CD4-positive, alpha-beta T cell (primary cell): ENCODE data around the gene KRT76. TPM values are rescaled to one million over a fixed set of nuclear protein-coding genes. Genes with fewer than 3 reads are reported as not detected.

Experiments used
- ATAC-seq: fragments of 200-7000 bp; cut with Tn5 transposase; one replicate; pipeline ENCODE4 v1.10.0; 2022; ENCODE audit warnings: mild to moderate bottlenecking; ENCODE audit not compliant: poor library complexity
- CTCF ChIA-PET: fragments of 350-600 bp; sonication (Branson Sonifier 250); formaldehyde crosslinking; loops from one replicate; lab custom pipeline; 2021; ENCODE audit warnings: antibody characterized with exemption, inconsistent platforms; lab: Charles Lee
- POLR2A ChIA-PET: fragments of 350-600 bp; sonication (Branson Sonifier 250); formaldehyde crosslinking; loops from one replicate; lab custom pipeline; 2021; ENCODE audit warnings: antibody characterized with exemption, inconsistent platforms; lab: Charles Lee
- DNase-seq, 14 experiments: peaks; one replicate each; pipeline ENCODE4 v3.0.0-alpha.2; 2013 to 2020; ENCODE audit warnings: mixed read lengths in 2 of 14
- H3K27ac ChIP-seq, 2 donors: one replicate each; pipeline versions ENCODE4 v1.5.1 to v1.7.0; 2013; ENCODE audit warnings: low read length in 2 of 2, low read depth in 1 of 2, mild to moderate bottlenecking in 1 of 2
- H3K27me3 ChIP-seq, 2 experiments: 1 replicate in 1 of 2; 2 replicates in 1 of 2; pipeline versions ENCODE4 v1.6.1 to v1.7.0; 2013; ENCODE audit warnings: low read length in 2 of 2, control low read depth in 1 of 2, mild to moderate bottlenecking in 1 of 2, moderate library complexity in 1 of 2; ENCODE audit not compliant: insufficient read depth in 2 of 2, control insufficient read depth in 1 of 2
- H3K36me3 ChIP-seq: one replicate; pipeline ENCODE4 v1.6.1; 2013; ENCODE audit warnings: low read length, control low read depth; ENCODE audit not compliant: insufficient read depth
- H3K4me1 ChIP-seq: one replicate; pipeline ENCODE4 v1.6.1; 2013; ENCODE audit warnings: low read length, control low read depth; ENCODE audit not compliant: insufficient read depth
- H3K4me3 ChIP-seq: one replicate; pipeline ENCODE4 v1.5.1; 2013; ENCODE audit warnings: mild to moderate bottlenecking, low read length, moderate library complexity
- H3K9me3 ChIP-seq, 2 experiments: 1 replicate in 1 of 2; 2 replicates in 1 of 2; pipeline versions ENCODE4 v1.6.1 to v1.7.0; 2013; ENCODE audit warnings: low read length in 2 of 2, mild to moderate bottlenecking in 2 of 2, control low read depth in 1 of 2, moderate library complexity in 1 of 2; ENCODE audit not compliant: control insufficient read depth in 1 of 2, insufficient read depth in 1 of 2
- H3K27ac Mint-ChIP-seq: one replicate; pipeline ENCODE4 v1.8.0; 2020; ENCODE audit warnings: mixed read lengths
- H3K27me3 Mint-ChIP-seq: one replicate; pipeline ENCODE4 v1.8.0; 2021; ENCODE audit warnings: mixed read lengths
- H3K36me3 Mint-ChIP-seq: one replicate; pipeline ENCODE4 v1.8.0; 2021; ENCODE audit warnings: low read depth, mixed read lengths
- H3K4me1 Mint-ChIP-seq: one replicate; pipeline ENCODE4 v1.8.0; 2021; ENCODE audit warnings: low read depth, mixed read lengths
- H3K4me3 Mint-ChIP-seq: one replicate; pipeline ENCODE4 v1.8.0; 2020; ENCODE audit warnings: mild to moderate bottlenecking, mixed read lengths
- H3K9me3 Mint-ChIP-seq: one replicate; pipeline ENCODE4 v1.8.0; 2020; ENCODE audit warnings: mixed read lengths
- intact Hi-C, 2 experiments: fragments of 100-400 bp; cut with DNase I in 1 of 2; cut with micrococcal nuclease in 1 of 2; formaldehyde crosslinking; loops; one replicate each; pipeline versions ENCODE4 v1.15.1 to v1.9.0; 2023 to 2025; cut with DNase I, micrococcal nuclease
- total RNA-seq, 174 experiments: library from RNA in 2 of 174; stranded (reverse) in 2 of 174; gene quantifications; one replicate each; pipeline ENCODE4 v1.2.3 and lab custom pipeline; 2021 to 2026
- TF ChIP-seq, protein P1 (sequence below): fragments of 200-600 bp; IDR thresholded peaks from one replicate; pipeline ENCODE4 v1.8.0; 2022; ENCODE audit warnings: antibody characterized with exemption, mild to moderate bottlenecking

KRT76 gene
- total RNA-seq, 2 experiments from 2014 or later: not detected

DNA sequence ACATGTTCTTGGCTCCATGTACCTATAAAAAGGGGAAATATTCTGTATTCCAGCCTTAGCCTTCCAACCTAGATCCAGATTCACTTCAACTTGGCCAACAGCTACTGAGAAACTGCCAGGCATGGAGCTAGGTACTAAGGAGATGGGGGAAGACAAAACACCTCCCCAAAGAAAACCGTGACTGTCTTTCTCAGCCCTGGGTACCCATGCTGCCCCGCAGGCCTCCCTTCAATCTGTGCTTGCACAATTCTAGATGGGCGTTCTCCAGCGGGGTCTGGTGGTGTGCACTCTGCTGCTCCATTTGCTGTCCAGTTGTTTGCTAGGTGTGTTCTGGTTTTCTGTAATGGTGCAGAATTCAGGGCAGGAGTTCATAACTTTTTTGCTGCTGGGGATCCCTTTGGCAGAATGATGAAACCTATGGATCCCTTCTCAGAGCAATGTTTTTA is 37.6 kb upstream of the KRT76 start:
- Mint-ChIP-seq H3K4me1 (peaks cover 13% of the 10 kb centered on the region), H3K27me3 (no peaks in the 10 kb centered on the region), H3K9me3 (no peaks in the 10 kb centered on the region), H3K27ac (no peak overlapping the region), H3K4me3 (no peak overlapping the region), H3K36me3 (no peaks in the 10 kb centered on the region)
- Histone ChIP-seq H3K9me3 (no peaks in the 10 kb centered on the region), H3K4me3 (no peak overlapping the region), H3K4me1 (no peaks in the 10 kb centered on the region), H3K27ac (no peak overlapping the region), H3K27me3 (peaks cover 0 to 3% of the 10 kb centered on the region in 2 experiments), H3K36me3 (no peaks in the 10 kb centered on the region)
- no peak for ATAC-seq
- no peak for DNase-seq
- ChIA-PET POLR2A (no interaction called here), CTCF (no interaction called here)
- intact Hi-C loops: no loop called here
- TF ChIP-seq, protein P1, sequence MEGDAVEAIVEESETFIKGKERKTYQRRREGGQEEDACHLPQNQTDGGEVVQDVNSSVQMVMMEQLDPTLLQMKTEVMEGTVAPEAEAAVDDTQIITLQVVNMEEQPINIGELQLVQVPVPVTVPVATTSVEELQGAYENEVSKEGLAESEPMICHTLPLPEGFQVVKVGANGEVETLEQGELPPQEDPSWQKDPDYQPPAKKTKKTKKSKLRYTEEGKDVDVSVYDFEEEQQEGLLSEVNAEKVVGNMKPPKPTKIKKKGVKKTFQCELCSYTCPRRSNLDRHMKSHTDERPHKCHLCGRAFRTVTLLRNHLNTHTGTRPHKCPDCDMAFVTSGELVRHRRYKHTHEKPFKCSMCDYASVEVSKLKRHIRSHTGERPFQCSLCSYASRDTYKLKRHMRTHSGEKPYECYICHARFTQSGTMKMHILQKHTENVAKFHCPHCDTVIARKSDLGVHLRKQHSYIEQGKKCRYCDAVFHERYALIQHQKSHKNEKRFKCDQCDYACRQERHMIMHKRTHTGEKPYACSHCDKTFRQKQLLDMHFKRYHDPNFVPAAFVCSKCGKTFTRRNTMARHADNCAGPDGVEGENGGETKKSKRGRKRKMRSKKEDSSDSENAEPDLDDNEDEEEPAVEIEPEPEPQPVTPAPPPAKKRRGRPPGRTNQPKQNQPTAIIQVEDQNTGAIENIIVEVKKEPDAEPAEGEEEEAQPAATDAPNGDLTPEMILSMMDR: no peak

DNA sequence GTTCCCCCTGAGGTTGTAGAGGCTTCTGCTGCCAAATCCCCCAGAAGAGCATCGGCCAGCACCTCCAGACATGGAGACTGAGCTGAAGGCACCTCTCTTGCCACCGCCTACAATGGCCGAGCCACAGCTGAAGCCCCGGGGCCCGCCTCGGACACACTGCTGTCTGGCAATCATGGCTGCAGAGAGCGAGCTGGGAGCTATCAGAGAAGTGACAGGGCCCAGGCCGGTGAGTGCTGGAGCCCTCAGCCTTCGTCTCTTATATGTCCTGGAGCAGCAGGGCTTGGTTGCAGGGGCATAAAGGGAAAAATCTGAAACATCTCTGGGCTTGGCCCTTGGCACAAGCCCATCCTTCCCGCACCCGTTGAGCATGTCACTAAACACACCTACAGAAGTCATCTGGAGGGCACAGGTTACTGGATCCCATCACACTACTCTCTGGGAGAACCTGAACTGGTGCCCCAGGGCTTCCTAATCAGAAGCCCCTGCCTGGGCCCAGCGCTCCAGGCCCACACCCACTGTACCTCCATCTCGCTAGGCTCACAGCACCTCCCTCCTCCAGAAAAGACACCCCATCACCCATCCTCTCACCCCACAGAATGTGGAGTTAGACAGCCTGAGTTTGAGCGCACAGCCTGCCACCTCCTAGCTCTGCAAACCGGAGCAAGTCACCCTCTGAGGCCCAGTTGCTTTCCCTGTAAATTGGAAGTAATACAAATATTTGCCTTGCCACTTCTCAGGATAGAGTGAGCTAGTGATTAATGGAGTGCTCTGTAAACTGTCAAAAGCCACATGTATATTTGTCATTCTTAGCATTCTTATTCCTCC is 37.0 kb upstream of the KRT76 start, which contains the start of gene KRT4:
Gene KRT4 (minus strand): TSS at position 232 of the 825 bp plus-strand sequence. CDS start 58 bp downstream, at position 174.
- CTCF ChIA-PET: no interaction called here
- Mint-ChIP-seq H3K36me3 (no peaks in the 10 kb centered on the region), H3K4me3 (no peak within 1 kb of the TSS), H3K27ac (no peak within 1 kb of the TSS), H3K9me3 (no peaks in the 10 kb centered on the region), H3K4me1 (peaks cover 13% of the 10 kb centered on the region), H3K27me3 (no peaks in the 10 kb centered on the region)
- TF ChIP-seq, protein P1: no peak
- no peak for ATAC-seq
- POLR2A ChIA-PET: no interaction called here
- Histone ChIP-seq H3K9me3 (no peaks in the 10 kb centered on the region), H3K27me3 (peaks cover 0 to 3% of the 10 kb centered on the region in 2 experiments), H3K4me3 (no peak within 1 kb of the TSS), H3K27ac (no peak within 1 kb of the TSS), H3K36me3 (no peaks in the 10 kb centered on the region), H3K4me1 (no peaks in the 10 kb centered on the region)
- no peak for DNase-seq
- intact Hi-C loops: no loop called here

DNA sequence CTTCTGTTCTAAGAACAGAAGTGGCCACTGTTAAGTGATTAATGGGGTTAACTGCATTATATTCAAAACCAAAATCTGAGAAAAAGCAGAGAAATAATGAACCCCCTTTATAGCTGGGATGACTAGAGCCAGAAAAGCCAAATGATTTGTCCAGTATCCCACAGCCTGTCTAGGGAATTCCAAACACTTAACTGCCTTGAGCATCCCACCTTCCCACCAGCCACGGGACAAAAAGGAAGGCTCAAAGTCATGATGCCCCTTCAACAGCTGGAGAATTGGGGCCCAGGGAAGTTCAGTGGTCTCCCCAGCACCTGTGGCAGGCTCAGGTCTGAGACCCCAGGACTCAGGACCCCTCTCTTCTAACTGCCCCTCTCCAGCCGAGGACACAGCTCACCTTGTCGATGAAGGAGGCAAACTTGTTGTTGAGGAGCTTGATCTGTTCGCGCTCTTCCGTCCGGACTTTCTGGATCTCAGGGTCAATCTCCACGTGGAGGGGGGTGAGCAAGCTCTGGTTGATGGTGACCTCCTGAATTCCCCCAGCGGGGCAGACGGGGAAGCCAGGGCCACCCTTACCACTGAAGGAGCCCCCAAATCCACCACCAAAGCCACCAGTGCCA is 36.2 kb upstream of the KRT76 start:
- Histone ChIP-seq H3K36me3 (no peaks in the 10 kb centered on the region), H3K4me3 (no peak overlapping the region), H3K4me1 (no peaks in the 10 kb centered on the region), H3K27me3 (no peaks in the 10 kb centered on the region), H3K27ac (no peak overlapping the region), H3K9me3 (no peaks in the 10 kb centered on the region)
- peaks cover 12% of the 10 kb centered on the region for H3K4me1 Mint-ChIP-seq
- H3K36me3 Mint-ChIP-seq: no peaks in the 10 kb centered on the region
- H3K4me3 Mint-ChIP-seq: no peak overlapping the region
- TF ChIP-seq, protein P1: no peak
- no peak overlapping the region for H3K27ac Mint-ChIP-seq
- ATAC-seq (no peak), DNase-seq (no peak)
- H3K27me3 Mint-ChIP-seq: no peaks in the 10 kb centered on the region
- no peaks in the 10 kb centered on the region for H3K9me3 Mint-ChIP-seq
- intact Hi-C loops: no loop called here
- CTCF ChIA-PET: no interaction called here
- POLR2A ChIA-PET: no interaction called here
